ENCODE data around the gene TTLL10.

TTLL10 gene

DNA sequence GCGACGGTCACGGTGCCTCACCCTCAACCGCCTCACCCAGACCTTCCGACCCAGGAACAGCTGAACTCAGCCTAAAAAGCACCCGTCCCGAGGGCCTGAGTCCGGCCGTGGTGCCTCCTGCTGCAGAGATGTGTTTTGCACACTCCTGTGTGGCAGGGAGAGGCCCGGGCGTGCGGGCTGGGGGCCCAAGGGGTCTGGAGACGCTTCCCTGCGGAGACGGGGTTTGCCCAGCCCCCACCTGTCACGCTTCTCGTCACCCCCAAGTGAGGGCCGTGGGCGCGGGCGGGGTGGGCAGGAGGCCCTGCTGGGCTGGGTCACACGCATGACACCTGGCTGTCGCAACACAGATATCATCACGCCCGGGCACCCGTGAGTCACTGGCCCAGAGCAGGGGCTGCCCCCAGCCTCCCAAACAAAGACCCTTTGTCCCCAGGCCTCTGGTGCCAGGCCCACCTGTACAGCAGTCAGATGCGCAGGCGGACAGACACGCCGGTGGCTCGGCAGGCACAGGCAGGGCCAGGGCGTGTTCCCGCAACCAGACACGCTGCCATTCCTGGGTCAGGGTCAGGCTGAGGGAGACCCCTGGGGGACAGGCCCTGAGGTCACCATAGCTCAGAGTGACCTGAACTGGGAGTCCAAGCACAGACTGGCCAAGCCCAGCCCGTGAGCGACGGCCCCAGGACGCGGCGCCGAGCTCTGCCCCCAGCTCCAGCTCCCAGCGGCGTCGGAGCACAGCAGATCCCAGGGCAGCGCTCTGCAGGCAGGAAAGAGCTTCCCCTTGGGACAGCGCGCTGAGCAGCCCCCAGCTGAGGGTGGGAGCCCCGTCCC lies 64.4 kb downstream of the TTLL10 start:
- DNase-seq = no peak

DNA sequence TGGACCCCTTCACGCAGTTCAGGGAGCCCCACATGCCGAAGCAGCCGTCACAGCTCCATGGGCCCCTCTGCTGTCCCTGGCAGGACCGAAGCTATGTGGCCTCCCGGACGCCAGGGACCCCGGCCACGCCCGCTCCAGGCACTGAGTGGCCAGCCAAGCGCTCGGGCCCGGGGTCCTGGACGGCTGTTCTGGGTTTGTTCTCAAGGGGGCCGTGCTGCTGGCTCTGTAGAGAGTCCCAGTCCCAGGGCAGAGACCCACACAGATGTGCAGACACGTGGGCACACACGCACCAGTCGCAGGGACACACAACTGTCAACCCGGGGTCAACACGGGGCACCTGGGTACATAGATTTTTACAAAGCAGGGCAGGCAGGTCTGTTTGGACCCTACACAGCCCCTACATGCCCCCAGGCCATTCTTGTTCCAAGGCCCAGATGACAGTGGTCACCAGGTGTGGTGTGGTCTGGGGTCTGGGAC lies 65.1 kb downstream of the TTLL10 start:
- DNase-seq = no peak

DNA sequence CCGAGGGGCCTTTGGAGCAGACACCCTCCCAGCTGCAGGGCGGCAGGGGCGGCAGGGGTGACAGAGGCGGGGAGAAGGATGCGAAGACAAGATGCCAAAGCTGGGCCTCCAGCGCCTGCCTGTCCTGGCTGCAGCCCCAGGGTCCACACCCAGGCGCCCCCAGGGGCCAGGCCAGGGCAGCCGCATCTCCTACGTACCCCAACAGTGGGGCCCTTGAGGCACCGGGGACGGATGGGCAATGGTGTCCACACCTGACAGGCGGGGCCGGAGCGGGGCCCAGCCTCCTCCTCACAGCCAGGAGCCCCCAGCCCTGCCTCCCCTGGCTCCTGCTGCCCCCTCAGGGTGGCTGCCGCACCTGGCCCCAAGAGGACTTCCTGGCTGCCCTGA lies 65.5 kb downstream of the TTLL10 start:
- no peak for DNase-seq

DNA sequence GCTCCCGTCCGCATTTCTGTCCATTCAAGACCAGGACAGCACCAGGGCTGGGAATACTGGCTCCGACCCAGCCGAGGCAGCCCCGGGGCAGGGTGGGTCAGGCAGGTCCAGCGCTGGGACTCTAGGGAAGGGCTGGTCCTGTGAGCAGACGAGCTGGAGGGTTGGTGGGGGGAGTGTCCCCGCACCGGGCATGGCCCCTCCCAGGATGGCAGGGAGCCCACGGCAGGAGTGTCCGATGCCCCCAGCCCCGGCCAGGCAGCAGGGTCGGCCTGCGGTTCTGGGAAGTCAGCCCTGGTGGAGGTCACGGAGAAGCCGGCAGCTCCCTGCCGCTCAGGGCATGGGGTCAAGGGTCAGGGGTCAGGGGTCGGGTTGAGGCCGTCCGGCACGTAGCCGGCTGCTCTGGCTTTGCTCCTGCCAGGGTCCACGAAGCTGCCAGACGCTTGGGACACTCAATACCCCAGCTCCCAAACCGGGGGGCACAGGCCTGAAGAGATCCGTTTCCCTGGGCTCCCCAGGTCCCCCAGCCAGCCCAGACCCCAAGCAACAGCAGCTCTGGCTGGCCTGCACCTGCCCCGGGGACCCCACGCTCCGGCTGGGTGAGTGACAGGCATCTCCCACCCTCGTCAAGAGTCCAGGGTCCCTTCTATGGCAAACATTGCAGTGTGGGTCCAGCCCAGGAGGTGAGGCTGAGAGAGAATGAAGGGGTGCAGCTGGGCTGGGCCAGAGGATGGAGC lies 66.1 kb downstream of the TTLL10 start:
- DNase-seq = no peak

DNA sequence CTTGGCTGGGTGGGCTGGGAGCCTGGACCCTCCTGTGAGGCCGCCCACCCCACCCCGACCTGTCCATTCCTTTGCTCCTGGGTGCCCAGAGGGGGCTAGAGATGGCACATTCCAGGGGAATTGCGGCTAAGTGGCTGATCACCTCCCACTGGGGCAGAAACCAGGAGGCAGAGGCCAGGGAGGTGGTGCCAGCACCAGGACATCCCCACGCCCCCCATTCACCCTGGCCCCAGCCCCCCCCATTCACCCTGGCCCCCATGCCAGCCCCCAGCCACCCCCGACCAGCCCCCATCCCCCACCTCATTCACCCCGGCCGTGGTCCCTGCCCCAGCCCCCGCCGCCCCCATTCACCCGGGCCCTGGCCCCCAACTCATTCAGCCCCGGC lies 66.7 kb downstream of the TTLL10 start:
- DNase-seq = no peak

DNA sequence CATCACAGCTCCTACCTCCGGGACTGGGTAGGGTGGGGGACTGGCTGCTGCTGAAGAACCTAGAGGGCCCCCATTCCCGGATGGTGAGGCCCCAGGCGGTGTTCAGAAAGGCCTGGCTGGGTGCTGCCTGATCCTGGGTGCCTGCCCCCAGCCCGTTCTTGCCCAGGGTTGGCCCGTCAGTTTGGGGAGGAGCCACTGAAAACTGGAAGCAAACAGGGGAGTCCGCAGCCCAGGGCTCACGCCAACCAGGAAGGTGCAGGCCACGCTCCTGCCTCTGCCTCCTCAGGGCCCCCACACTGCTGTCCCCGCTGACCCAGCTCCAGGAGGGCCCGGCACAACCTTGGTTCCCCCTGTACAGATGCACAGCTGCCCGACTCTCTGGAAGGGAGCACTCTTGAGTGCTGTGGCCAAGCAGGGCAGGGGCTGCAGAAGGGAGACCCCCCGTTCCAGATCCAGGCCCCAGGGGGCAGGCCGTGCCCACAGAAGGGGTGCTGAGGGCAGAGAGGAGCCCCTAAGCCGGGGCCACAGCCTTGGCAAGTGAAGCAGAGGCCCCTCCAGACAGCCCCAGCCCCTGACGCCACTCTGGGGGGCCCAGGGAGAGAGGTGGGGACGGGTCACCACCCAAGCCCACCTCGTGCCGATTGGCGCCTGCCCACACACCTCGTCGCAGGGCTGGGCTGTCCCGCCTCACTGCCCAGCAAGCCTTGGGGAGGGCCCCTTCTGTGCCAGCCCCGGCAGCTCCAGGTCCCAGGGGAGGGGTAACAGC lies 67.3 kb downstream of the TTLL10 start:
- no peak for DNase-seq

DNA sequence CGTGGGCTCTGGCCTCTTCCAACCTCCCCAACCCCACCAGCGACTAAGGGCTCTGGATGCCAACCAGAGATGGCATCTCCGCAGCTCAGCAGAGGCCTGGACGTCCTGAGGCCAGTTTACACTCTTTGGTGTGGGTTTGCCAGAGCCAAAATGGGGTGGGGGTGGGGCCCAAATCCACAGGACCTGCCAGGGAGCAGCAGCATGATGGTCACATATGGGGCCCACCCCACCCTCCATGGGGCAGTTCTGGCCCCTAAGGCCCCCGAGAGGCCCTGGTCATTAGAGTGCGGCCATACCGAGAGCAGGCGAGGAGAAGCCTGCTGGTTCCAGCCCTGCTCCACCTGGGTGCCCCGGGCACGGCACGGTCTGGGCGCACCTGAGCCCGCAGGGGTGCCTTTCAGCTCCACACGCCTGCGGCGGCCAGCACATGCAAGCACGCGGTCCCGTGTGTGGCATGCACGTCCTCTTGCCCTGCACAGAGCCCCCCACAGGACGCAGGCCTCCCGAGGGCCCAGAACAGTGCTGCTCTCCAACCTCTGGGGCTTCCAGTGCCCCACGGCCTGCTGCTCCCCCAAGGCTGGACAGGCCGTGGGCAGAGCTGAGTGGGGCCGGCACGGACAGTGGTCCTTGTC lies 68.0 kb downstream of the TTLL10 start:
- no peak for DNase-seq

DNA sequence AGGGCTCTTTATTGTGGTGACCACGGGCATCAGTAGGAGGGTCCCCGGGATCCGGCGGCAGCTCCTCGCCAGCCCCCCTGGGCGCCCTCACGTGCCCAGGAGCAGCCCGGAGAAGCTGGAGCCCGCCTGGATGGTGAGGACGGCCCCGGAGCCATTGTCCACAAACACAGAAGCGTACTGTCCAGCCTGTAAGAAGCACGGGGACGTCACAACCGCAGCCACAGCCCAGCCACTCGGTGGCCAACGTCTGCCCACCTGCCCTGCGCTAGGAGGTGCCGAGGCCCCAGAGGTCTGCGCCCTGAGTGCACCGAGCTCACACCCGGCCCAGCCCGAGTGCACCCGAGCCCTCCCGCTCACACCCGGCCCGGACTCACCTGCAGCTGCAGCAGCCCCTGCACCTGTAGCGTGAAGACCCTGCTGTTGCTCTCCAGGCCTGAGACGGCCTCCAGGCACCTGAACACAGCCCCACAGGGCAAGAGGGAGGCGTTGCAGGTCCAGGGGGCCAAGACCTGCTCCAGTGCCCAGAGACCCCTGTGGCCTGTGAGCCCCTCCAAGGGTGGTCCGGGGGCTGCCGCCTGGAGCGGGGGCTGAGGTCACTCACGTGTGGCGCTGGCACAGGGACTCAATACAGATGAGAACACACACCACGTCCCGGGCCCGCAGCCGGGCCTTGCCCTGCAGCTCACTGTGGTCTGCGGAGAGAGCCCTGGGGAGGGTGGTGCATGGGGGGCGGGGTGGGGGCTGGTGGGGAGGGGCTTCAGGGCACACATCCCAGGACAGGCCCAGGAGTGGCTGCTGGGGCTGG lies 69.0 kb downstream of the TTLL10 start:
- no peak for DNase-seq

DNA sequence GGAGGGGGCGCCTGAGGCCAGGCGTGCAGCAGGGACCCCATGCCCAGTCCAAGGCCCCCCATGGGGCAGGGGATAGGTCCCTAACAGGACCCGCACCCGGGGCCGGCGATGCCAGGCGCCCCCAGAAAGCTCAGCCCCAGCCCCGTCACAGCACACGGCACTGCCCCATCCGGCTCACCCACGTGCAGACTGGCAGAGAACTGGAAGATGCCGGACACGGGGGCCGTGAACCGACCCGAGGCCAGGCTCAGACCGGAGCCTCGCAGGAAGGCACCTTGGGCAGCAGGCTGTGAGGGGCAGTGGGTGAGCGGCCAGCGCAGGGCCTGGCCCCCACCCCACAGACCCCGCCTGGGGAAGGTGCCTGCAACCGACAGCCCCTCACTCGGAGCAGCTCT lies 69.6 kb downstream of the TTLL10 start:
- no peak for DNase-seq

DNA sequence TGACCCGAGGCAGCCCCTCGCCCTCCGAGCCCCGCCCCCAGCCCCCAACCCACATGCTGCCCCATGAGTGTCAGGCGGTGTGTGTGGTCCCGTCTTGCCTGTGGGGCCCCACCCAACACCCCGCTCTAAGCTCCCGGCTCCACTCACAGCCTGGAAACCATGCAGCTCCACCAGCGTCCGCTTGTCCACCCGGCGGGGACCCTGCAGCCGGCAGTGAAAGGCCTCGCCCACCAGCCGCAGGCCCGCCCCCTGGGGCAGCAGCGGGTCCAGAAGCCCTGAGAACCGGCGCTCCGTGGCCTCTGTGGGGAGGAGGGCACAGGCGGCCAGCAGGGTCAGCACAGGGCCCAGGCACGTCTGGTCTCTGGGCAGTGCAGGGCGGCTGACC lies 70.1 kb downstream of the TTLL10 start:
- DNase-seq = no peak

DNA sequence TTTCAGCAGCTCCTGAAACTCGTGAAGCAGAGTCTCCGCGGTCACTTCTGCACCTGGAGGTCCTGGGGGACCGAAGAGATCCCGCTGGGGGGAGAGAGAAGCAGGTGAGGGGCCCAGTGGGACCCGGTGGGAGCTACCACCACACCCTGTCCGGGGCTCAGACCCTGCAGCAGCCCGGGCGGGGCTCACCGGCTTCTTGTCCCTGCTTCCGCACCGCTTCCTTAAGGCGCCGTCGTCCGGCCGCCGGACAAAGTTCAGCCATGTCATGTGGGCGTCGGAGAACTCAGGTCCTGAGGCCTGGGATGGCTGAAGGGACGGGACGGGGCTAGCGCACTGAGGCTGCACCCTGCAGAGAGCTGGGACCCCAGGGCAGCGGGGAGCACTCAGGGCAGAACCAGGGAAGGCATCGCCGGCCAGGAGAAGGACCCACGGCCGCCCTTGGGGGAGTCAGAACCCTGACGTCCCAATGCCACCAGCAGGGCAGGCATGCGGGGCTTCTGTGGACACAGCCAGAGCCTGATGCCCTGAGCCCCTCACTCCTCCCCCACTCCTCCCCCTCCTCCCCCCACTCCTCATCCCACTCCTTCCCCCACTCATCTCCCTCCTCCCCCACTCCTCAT lies 70.6 kb downstream of the TTLL10 start:
- no peak for DNase-seq

DNA sequence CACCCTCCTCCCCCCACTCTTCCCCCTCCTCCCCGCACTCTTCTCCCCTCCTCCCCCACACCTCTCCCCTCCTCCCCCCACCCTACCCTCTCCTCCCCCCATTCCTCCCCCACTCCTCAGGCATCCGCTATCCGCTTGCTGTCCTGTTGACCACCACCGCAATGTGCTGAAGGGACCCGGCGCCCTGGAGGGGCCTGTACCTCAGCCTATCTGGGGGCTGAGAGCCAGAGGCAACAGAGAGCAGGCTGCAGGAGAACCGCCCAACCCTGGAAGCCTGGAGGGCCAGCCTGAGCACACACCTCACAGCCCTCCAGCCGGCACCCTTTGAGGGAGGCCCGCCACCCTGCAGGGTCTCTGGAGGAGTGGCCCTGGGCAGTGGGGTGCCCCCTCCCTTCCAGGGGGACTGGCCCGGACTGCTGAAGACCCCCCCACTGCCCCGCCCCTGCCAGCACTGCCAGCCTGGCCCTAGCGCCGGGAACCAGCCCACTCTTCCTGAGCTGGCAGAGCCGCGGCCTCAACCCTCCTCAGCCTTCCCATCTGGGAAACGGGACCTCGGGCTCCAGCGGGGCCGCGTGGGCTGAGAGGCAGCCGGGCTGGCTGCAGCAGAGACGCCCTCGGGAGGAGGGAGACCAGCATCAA lies 71.6 kb downstream of the TTLL10 start:
- DNase-seq = no peak

DNA sequence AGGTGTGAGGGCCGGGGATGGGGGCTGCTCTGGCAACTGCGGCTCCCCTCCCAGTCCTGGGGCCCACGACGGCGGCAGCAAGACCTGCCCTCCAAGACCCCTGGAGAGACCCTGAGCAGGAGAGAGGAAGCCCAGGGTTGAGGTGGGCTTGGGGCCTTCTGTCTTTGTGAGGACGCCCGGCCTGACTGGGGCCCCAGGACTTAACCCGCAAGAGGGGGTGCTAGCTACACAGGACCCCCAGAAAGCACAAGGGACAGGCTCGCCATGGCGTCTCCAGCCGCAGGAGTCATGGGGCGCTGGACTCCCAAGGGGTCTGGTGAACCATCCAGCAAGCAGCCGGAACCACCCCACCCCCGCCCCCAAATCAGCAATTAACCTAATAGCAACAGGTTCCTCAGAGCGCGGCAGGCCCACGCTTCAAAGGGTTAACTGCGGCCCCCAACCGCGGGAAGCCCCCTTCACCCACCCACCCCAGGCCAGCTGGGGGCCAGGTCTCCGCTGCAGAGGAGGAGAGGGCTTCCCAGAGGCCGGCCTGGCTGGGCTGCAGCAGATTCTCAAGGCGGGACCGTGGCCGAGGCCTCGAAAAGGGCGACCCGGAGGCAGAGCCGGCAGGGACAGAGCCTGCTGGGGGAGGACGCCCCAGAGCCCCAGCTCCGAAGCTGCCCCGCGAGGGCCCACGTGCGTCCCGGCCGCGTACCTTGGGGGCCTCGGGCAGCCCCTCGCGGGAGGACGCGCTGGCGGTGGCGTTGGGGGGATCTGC lies 72.3 kb downstream of the TTLL10 start:
- no peak for DNase-seq

DNA sequence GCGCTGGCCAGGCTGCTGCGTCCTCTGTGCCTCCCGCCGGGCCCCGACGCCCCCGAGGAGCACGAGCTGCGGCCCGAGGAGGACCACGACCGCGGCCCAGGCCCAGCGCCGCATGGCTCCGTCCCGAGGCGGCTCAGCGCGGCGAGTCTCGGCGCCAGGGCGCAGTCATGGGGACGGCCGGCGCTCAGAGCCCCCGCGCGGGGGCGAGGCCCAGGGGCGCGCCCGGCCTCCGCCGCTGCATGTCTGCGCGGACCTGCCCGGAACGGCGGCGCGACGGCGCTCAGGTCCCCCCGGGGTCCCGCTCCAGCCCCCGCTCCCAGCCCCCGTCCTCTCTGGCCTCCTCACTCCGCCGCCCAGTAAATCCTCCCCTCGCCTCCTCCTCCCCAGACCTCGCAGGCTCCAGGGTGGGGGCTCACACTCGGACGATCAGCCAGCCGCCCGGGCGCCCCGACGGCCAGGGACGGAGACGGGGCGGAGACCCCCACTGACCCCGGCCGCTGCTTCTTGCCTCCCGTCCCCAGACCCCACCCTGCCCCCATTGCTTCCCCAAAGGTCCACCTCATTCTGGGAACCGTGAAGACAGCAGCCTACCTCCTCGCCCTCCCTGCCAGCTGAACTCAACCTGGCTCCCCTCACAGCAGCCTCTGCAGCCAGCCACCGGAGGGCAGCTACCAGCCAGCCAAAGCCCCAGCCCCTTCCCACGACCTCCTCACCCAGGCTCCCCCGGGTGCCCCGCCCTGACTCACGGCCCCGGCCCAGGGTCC lies 73.1 kb downstream of the TTLL10 start, which contains the start of gene C1QTNF12:
Gene C1QTNF12, minus strand, starts transcription at position 146 of the 764 bp plus-strand sequence. Its CDS starts 32 bp downstream, at position 114.
- DNase-seq = no peak

DNA sequence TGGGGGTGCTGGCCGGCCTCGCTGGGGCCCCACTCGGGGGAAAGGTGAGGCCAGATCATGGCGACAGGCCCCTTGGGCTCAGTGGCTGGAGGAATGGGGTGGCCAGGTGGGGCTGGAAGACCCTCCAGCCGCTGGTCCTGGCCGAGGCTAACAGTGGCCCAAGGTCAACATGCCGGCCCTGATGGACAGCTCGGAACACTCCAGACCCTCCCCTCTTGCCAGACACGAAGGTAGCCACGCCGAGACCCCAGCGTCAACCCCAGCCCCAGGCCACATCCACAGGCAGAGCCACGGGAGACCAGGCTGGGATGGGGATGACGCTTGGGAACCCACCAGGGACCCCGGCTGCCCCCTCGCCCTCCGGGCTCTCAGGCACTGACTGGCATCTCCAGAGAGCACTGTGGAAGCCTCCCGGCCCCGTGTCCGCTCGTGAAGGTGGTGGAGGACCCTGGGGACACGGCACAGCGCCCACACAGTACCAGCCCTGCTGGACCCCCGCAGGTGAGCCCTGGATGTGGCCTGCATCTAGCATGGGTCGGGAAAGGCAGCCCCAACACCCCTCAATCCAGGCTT lies 73.7 kb downstream of the TTLL10 start:
- no peak for DNase-seq
